ENCODE results near the gene SRRM5.
"Not testable (repeated sequence)": the region's sequence is repeated elsewhere in the genome, so short reads cannot be mapped to it uniquely, and the experiment has no call there.

SRRM5 gene

DNA sequence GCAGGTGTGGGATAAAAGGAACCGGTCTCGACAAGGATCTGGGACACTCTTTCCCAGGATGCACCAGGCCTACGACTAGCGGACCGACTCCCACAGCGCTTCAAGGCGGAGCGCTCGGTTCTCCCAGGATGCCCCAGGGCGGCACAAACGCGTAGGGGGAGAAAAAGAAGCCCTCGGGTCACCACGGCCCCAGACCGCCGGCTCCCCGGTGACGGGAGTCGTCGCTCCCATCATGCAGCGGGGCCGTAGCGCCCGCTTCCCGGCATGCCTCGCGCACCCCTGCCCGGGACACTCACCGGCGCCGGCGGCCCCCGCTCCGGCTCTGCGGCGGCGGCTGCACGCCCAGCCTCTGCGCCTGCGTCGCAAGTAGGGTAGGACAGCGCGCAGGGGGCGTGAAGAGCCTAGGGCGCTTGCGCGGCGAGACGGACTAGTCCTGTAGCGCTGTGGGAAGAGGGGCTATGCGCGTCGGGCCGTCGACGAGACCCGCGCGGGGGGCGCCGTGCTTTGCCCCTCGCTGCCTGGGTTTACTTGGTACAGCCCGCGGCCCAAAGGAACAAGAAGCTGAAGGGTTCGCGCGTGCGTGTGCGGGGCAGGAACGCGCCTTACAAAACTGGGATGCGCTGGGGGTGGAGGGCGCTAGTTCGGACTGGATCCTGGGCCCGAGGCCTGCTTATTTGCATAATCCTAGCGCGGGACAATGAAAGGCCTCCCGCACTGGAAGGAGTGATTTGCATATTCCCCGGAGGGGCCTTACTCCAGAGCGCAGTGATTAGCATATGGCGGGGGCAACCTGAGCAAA, 7.6 kb downstream of the SRRM5 start, which contains the start of gene ZNF428:
Gene ZNF428, minus strand, starts transcription at position 368 of the 799 bp plus-strand sequence. CDS start 5,325 bp downstream, outside the sequence.
- DNase-seq: peak; percentile 92

- no peak for DNase-seq
Measured at GRCh38 chr19:43620061-43621001, 8.4 kb downstream of the SRRM5 start.

GRCh38 chr19:43622070-43622469, 10.2 kb downstream of the SRRM5 start:
- DNase-seq: no peak

DNA sequence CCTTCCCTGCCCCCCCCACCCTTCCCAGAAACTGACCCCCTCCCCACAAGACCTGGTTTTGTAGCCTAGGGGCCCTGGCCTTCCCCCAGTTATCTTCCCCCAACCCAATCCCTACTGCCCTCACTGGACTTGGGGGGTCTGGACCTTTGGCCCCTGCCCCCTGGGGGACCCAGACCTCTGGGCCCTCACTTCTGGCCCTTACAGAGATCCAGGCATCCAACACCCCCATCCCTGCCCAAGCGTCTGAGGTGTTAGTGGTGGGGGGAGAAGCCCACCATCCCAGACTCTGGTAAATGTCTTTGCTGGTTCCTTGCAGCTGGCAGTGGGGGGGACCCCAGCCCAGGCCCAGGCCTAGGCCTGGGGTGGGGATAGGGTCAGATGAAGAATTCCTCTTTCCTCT, 11.1 kb downstream of the SRRM5 start:
- no peak for DNase-seq

GRCh38 chr19:43623889-43624670, 12.2 kb downstream of the SRRM5 start:
- DNase-seq: peak; percentile 20

DNA sequence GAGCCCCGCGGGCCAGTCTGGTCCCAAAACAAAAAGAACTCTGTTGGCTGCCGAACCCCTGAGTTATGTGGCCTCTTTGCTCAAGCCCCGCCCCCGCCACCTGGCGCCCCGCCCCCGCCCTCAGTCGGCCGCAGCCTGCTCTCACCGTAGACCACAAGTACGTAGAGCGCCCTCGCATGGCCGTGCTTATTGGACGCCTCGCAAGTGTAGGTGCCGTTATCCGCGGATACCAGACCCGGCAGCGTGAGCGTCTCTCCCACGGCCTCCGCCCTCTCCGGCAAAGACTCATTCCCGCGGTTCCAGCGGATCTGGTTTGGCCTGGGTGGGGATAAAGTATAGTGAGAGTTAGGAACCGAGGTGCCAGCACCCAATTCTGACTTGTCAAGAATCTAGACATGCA, 13.0 kb downstream of the SRRM5 start:
- peak; percentile 91 for DNase-seq

- peak; percentile 33 for DNase-seq
Measured at GRCh38 chr19:43625918-43626579, 14.2 kb downstream of the SRRM5 start.

DNA sequence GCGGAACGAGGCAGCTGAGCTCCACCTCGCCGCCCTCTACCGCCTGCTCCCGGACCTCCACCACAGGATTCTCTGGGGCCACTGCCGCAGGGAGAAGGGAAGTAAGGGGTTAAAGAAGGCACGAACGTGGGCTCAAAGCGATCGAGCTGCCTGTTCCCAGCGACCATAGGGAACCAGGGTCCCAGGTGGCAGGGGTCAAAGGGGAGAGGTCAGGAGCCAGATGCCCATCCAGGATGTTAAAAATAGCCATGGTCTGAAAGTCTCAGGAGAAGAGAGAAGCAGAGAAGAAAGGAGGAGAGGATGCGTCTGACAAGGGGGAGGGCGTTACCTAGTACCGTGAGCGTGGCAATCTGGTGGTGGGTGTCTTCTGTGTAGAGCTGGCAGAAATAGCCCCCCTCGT, 14.9 kb downstream of the SRRM5 start:
- DNase-seq: no peak

GRCh38 chr19:43628646-43629326, 16.9 kb downstream of the SRRM5 start:
- no peak for DNase-seq

- no peak for DNase-seq
Measured at GRCh38 chr19:43631491-43631890, 19.6 kb downstream of the SRRM5 start.

- no peak for DNase-seq
Measured at GRCh38 chr19:43633520-43633919, 21.6 kb downstream of the SRRM5 start.

DNA sequence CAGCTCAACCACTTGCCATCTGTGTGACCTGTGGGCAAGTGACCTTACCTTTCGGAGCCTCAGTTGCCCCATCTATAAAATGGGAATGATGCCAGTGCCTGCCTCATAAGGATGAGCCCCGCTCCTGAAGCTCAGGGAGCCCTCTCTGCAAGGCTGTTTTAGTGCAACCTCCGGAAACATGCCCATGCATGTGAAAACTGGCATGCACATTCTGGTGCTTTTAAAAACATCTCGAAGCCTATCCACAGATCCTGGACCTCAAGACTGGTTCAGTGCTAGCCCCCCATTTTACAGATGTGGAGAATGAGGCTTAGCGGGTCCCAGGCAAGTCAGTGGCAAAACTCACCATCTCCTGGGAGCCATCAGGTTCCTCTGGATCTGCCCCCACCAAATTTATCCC, 22.2 kb downstream of the SRRM5 start:
- DNase-seq: no peak

DNA sequence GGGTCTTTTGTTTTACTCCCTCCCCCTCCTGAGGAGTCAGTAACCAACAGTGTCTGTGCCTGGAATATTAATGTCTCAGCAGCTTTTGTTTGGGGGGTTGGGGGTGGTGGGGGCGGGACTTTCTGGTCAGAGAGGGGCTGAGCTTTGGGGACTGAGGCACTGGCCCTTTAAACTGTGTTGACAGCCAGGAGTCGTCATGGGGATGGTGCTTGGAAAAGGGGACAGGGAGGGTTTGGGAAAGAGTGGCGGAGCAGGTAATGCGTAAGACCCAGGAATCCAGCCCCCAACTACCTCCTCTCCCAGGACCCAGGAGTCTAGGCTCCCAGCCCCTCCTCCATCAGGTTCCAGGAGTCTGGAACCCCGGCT, 22.6 kb downstream of the SRRM5 start:
- DNase-seq: no peak

GRCh38 chr19:43634872-43635560, 23.1 kb downstream of the SRRM5 start:
- no peak for DNase-seq

DNA sequence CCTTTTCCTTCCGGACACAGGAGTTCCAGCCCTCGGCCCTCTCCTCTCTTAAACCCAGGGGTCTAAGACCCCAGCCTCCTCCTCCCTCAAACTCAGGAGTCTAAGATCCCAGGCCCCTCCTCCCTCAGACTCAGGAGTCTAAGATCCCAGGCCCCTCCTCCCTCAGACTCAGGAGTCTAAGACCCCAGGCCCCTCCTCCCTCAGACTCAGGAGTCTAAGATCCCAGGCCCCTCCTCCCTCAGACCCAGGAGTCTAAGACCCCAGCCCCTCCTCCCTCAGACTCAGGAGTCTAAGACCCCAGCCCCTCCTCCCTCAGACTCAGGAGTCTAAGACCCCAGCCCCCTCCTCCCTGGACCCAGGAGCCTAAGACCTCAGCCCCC, 23.7 kb downstream of the SRRM5 start:
- not testable (repeated sequence) for DNase-seq

- DNase-seq: no peak
Measured at GRCh38 chr19:43636121-43636683, 24.3 kb downstream of the SRRM5 start.

GRCh38 chr19:43638214-43638994, 26.5 kb downstream of the SRRM5 start:
- DNase-seq: no peak

DNA sequence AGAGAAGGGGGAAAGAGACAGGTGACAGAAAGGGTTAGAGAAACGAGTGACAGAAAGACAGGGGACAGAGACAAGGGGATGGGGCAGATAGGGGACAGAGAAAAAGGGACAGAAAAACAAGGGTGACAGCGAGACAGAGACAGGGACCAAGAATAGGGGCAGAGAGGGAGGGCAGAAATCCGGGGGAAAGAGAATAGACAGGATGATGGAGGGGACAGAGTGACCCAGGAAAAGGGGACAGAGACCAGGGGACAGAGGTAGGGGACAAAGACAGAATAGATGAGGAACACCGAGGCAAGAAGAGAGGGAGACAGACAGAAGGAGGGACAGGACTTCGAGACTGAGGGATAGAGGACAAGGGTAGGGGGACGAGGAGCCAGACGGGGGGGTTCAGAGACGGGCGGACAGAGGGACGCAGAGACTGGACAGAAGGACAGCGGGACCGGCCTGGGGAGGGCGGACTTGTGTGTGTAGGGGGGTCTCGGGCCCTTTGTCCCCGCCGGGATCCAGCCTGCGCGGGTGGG, 27.2 kb downstream of the SRRM5 start:
- DNase-seq: no peak

GRCh38 chr19:43639519-43640423, 27.9 kb downstream of the SRRM5 start, which contains the start of gene CADM4:
Gene CADM4 (minus strand): TSS chr19:43639850. CDS start chr19:43639790, 60 bp downstream.
- peak; percentile 38 for DNase-seq
